HG02678 (cell line): Measurements from ENCODE around the gene SC5D.
A peak's percentile ranks its signal among the peaks of the same experiment; 100 is the strongest.

Experiments used
- ATAC-seq: cut with Tn5 transposase; IDR thresholded peaks from one replicate; pipeline ENCODE4 v1.9.1; 2021; ENCODE audit warnings: mild to moderate bottlenecking, moderate library complexity; ENCODE audit not compliant: unreplicated experiment

The SC5D gene

DNA sequence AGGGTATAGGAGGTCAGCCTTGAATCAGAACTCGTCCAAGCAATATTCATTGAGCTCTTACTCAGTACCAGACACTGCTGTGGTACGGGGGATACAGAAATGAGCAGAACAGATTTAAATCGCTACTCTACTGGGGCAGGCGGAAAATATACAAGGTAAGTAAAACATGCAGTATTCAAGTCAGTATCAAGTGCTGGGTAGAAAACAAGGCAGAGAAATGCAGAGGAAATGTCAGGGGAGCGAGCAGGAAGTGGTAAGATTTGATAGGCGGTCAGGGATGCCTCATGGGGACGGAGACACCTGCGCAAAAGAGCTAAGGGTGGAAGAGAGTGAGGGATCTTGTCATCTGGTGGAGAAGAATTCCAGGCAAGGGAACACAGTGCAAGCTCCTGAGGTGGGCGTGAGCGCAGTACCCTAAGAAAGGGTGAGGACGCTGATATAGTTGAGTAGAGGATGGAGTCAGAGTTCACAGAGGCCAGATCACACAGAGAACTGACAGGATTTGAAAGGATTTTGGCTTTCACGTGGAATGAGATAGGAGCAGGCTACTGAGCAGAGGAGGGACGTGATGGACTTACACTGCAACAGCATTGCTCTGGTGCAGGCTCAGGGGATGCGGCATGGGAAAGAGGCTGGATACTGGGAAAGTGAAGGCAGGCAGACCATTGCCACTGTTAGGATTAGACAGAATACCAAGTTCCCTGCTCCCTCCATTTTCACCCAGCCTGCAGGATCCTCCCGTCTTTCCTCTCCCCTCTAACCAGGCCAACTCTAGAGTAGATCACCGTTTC, 35.8 kb downstream of the SC5D start:
- peak; percentile 49 for ATAC-seq

DNA sequence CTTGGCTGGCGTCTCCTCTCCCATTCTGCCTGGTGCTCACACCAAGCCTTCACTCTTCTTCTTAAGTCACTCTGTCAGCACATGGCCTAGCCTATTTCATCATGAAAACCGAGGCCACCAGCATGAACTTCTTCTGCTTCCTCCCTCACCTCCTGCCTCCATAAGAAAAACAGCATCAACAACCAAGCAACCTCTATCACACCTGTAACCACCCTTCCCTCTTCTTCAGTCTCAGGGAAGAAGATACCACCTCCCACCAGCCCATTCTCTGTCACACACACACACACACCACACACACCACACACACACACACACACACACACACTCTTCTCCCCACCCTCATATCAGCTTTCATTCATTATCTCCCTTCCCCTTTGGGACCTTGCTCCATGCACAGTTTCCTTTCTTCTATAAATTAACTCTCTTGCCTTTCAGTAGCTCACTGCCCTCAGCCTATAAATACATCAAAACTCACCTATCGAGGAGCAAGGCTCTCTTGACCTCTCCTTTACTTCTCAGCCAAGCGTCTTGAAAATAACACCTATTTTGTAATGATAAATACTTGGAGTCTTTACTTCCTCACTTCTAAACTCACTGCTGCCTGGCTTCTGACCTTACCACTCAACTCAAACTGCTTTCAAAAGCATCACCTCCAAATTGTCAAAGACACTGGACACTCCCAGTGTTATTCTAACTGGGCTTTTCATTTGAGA, 36.6 kb downstream of the SC5D start:
- ATAC-seq = no peak

DNA sequence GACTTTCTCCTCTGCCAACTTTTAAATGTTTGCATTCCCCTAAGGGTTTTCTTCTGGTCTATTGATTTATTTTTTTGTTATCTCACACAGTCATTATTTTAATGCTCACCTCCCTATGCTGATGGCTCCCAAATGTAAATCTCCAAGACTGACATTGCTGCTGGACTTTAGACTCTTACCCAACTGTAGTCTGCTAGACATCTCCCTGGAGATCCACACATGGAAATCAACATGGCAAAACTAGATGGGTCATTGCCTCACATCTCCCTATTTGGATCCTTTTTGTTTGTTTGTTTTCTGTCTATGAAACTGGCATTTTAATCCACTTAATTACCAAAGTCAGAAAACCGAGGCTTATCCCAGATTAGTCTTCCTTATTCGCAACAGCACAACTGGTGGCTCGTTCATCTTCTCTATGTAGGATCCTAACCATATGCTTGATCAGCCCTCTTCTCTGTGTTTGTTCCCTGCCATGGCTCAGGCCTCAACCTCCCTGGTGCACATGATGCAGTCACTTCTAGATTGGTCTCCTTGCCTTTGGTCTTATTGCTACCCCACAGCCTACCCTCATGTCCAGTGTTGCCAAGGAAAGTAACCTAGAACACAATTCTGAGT, 37.3 kb downstream of the SC5D start:
- ATAC-seq = no peak

DNA sequence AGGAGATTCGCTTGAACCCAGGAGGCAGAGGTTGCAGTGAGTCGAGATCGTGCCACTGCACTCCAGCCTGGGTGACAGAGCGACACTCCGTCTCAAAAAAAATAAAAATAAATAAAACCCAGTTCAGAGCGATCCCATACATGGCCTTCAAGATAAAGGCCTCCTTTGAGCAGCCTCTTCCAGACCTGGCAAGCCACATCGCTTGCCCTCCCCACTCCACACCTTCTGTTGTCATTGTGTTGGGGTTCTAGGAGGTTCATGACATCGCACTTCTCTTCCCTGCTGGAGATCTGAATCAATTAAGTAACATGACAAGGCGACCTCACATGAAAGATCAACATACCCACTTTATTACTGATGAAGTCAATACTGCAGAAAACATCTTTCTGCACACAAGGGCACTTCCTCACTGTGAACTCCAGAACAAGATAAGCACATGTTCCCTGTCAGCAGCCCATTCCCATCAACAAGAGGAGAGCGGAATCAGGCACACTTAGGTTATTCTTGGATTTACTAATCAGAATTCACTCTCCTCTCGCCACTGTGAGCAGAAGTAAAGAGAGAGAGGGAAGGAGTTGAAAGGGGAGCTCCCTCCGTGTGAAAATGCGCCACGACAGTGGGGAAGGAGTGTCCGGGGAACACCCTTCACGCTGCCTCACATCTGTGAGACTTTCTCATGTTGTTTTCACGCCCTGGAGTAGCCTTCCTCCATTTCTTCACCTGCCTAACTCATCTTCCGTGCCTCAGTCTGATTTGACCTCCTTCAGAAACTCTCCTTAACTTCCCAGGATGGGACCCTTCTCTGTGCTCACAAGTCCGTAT, 38.3 kb downstream of the SC5D start:
- no peak for ATAC-seq

DNA sequence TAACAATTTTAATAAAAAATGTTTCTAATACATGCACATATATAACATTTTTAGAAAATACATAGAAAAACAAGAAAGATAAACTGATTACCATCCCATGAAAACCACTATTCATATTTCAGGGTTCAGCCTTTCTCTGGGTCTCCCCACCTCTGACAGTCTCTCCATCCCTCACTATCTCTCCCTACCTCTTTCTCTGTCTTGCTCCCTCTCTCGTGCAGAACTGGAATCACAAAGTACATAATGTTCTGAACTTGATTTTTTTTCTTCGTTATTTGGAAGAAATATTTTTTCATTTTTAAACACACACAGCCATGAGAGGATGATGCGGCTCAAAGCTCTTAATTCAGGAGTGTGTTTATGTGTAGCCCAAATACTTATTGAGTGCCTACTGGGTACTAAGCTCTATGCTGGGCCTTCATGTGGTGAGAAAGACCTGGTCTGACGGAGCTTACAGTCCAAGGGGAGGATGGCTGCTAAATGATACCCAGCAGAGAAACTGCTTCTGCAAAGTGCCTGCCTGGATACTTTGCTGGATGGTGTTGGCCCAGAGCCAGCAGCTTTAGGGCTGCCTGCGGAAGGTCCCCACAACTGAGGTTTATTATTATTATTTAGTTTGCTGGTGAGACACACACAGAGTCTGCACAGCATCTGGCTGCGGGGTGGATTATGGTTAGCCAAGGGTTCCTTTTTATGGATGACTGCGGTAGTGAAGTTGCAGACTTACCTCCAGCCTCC, 42.6 kb downstream of the SC5D start:
- ATAC-seq = no peak

DNA sequence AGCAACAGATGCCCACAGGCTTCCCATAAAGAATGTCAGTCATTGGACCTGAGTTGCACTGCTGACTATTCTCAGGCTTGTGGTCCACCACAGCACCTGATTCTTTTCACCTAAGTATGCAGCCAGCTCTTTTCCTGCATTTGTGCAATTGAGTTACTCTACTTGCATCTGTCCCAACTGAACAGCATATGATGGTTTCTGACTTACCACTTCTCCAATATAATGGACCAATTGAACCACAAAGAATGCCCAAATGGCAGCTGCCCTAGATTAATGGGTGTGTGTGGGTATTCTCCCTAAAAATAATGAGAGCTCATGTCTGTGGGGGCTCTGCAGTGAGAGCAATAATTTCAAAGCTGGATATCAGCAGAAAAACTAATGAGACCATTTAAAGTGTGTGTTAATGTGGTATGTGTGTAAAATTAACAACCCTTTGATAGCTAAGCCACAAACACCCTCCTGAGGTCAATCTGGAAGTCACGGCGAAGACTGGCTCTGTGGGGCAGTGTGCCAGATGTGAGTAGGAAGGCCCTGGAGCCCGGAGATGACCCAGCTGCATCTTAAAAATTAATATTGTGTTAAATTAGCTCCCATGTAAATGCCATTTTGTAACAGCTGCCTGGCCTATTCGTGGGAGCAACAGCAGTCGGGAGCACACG, 43.8 kb downstream of the SC5D start:
- ATAC-seq = no peak

DNA sequence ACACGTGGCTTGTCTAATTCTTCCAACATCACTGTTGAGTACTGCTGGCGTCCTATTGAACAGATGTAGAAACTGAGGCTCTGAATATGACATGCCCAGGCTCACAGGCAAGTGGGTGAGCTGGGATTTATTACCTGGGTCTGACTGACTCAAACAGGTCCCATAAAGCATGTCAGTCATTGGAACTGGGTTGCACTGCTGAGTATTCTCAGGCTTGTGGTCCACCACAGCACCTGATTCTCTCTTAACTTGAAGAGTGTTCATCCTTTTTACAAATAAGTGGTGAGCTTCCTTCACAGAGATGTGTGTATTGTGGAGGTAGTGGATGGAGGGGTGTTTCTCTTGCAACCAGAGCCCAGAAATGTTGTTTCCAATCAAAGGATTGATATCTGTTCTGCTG, 44.5 kb downstream of the SC5D start:
- peak; percentile 49 for ATAC-seq

DNA sequence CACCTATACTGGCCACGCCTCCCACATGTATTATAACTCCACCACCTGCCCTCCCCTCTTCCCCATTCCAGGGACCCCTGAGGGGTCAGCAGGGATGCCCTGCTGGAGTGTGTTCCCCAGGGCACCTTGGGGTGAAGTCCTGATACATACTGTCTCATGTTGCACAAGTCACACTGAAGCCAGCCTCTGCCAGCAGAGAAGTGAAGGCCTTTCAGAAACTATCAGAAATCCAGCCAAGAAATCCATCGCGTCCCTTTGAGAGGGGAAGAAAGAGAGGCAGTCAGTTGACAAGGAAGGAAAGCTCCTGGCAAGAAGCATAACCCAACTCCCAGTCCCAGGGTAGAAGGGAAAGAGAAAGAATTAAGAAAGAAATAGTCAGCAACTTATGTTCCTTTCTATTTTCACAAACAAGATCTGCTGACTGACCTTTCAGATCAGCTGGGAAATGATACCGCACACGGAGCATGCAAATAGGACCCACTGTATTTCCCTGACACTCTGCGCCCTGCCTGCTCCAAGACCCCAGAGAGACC, 45.2 kb downstream of the SC5D start:
- peak; percentile 8 for ATAC-seq

DNA sequence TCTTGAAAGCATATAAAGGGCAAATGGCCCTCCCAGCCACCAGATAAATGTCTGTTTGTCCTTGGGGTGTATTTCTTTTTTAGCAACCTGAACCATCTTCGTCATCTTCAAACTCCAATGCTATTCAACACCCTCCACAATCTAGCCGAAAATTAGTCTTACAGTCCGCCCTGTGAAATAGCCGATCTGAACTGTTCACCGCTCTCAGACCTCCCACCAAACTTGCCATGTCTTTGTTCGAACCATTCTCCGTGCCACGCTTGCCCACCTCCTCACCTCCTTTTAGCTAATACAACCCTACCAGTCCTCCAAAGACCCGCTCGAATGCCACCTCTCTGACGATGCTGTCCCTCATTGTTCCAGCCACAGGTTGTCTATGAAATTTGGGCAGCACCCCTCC, 46.0 kb downstream of the SC5D start:
- ATAC-seq = no peak

DNA sequence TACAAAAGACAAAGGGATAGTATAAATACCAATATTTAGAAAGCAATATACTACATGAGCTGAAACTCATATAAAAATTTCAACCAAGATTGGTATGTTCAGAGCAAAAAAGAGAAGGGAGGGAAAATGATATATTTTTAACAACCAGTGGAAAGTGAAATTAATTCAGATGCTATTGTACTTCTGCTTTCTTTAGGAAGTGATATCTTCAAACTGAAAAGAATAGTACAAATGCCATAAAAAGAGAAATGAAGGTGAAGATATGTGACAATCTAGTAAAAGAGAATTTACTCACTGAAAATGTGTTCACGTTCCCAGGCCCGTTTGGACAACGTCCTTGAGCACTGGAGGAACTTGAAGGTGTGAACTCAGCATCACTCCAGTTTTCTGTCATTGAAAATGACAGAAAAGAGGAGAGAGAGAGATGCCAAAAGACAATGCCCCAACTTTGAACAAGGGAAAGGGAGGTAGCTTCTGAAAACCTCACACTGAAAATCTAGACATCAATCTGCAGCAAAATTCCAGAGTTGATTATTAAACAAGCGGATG, 47.5 kb downstream of the SC5D start:
- ATAC-seq = no peak

DNA sequence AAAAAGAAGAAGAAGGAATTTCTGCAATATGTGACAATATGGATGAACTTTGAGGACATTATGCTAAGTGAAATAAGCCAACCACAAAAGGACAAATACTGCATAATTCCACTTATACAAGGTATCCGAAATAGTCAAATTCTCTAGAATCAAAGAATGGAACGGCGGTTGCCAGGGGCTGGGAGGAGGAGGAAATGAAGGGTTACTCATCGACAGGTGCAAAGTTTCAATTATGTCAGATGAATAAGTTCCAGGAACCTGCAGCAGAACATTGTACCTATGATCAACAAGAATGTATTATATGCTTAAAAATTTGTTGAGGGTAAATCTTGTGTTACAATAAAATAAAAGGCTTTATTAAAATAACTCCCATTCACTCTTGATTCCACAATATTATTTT, 49.0 kb downstream of the SC5D start:
- no peak for ATAC-seq

DNA sequence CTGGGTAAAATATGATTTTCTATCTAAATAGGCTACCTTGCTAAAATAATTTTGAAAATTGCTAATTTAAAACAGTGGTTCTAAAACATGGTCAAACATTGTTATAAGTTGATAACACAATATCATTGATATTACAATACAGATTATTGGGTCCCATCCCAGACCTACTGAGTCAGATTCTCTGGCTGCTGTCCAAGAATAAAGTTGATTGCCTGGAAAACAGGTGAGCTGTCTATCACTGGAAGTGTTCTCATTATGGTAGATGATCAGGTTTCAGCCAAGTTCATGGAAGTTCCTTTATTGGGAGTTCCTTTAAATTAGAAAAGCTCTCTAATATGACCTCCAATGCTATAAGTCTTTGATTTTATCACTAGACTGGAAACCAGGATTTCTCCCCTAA, 52.3 kb downstream of the SC5D start:
- ATAC-seq = no peak

DNA sequence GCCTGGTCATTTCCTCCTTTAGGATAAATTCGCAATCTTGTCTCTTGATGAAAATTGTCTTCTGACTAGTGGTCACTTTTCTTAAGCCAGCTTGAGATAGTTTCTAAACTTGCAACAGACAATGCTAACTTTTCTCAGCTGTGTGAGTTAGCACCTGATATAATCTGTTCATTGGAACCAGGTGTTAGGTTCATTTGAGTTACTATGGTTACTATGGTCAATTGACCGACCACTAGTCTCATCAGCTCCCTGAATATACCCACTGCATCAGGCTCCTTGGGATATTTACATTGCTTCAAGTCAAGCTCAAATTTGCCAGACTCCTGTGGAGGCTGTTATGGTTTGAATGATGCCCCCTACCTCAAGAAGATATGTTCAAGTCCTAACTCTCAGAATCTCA, 54.5 kb downstream of the SC5D start:
- no peak for ATAC-seq

DNA sequence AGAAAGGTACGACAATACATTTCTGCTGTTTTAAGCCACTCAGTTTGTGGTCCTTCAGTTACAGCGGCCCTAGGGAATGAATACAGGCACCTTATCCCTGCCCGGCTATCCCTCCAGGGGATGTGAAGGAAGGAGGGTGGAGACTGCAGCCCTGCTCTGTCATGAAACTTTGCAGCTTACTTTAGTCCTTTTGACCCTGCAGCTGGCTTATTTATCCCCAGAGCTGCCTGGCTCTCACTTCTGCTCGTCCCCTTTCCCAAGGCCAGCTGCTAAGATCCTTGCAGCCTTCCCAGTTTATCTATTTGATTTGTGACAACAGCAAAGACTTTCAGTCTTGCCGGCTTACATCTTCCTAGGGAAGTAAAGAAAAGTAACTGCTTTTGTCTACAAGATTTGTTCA, 55.2 kb downstream of the SC5D start:
- ATAC-seq = no peak

DNA sequence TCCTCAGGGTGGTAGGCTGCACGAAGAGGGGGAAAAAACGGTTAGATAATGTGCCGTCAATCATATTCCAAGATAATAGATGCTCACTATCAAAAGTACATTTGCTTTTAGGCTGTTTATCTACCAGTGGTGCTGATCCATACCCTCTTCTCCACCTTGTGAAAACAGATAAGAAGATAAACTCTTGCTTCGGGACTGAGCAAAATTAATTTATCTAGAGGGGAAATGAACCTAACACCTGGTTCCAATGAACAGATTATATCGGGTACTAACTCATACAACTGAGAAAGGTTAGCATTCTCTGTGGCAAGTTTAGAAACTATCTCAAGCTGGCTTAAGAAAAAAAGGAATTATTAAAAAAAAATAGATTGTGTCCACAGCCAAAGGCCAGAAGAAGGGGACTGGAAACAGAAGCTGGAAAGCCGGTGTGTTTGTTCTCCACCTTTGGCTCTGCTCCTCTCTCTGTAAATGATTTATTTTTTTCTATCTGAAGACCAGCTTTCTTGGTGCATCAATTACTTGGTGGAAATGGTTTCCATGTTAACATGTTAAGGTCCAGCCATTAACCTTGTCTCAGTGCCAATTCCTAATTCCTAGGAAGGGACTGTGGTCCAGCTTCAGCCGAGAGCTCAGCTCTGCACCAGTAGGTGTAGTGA, 55.8 kb downstream of the SC5D start:
- ATAC-seq = no peak

DNA sequence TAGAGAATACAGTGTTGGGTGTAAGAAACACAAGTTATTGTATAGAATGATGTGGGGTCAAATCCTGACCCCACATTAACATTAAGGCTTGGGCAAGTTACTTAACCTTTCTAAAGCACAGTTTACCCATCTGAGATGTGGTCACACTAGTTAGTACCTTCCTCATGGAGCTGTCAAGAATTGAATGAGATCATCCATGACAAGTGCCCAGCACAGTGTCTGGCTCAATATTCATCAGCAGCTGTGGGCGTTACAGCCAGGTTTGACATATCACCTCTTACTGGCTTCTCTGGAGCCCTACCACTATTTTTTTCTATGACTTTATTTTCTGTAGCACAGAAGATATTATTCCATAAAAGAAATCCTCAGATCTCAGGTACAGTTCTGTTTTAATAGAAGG, 57.2 kb downstream of the SC5D start:
- no peak for ATAC-seq

DNA sequence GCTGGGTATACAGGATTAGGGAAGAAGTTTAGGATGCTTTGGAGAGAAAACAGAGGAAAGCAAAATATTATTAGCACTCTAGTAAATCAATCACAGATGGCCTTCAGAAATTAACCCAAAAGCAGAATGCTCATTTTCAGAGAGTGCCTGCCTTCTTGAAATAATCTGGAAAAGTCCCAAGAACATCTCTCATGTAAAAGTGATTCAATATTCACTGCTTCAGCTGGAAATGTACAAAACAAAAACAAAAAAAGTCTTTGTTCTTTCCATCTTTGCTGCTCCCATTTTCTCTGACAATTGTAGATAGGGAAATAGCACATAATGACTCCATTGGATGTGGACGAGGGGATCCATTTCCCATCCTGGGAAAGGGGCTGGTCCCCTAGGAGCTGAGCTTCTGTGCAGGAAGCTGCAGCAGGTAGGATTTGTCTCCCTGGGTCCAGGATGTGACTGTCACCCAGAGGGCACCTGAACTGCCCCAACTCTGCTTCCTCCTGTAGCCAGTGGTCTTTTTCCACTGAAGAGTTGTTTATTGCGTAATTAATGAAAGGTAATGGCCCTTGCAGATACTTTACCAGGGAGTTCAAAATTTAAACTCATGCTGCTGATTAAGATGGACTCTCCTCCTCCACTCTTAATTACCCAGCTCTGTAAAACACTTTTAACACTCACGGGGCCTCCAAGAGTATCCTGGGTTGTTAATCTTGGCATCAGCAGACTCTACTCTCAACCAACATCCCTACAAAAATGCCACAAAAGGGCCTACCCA, 57.9 kb downstream of the SC5D start:
- ATAC-seq = no peak

DNA sequence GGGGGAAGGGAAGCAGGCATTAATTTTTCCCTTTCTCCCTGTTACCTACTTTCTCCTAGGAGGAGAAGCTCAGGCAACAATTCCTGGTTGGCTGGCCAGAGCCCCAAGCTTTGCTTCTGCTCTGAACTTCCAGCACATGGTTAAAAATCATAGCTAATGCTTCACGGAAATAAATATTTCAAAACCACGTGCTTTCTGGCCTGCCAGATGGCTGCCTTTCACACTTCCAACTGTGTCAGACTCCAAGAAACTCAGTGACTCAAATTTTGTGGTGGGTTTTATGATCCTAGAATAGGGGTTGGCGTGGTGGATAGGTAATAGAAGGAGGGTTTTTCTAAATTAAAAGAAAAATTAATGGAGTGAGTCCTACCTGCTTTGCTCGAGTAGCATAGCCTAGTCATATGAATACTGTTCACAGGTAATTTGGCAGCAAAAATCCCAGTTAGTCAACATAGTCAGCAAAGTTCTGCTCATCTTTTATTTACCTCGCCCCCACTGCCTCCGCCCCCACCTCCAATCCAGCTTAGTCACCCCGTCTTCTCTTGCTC, 58.6 kb downstream of the SC5D start:
- ATAC-seq = no peak
